ENCODE measurements around the gene HIPK2.

HIPK2 gene

GRCh38 chr7:139573871-139574270 is 203.9 kb downstream of the HIPK2 start:
- no peak overlapping the region for H3K9ac ChIP-seq (ENCODE audit: insufficient read length)
- TF ChIP-seq POLR2AphosphoS5 (IDR thresholded peaks at IDR 0.05; ENCODE audit: borderline replicate concordance, low read depth, low read length) = no peak
- TF ChIP-seq FOXP2 (optimal IDR thresholded peaks at IDR 0.05; ENCODE audit: control extremely low read depth, extremely low read length, insufficient read depth) = no peak
- TF ChIP-seq EZH2 (IDR thresholded peaks at IDR 0.05) = no peak
- H3K4me3 ChIP-seq = no peak overlapping the region
- no peak overlapping the region for H3K27ac ChIP-seq
- no peak for DNase-seq (ENCODE audit: low read depth, low spot score)
- H3K9me3 ChIP-seq (ENCODE audit: low read depth, low read length) = no peaks in the 10 kb centered on the region
- no peaks in the 10 kb centered on the region for H3K36me3 ChIP-seq (ENCODE audit: insufficient read depth, low read length)

GRCh38 chr7:139572704-139573385 is 205.0 kb downstream of the HIPK2 start:
- Histone ChIP-seq H3K9me3 (ENCODE audit: low read depth, low read length) (no peaks in the 10 kb centered on the region), H3K9ac (ENCODE audit: insufficient read length) (no peak overlapping the region), H3K27ac (no peak overlapping the region), H3K4me3 (no peak overlapping the region), H3K36me3 (ENCODE audit: insufficient read depth, low read length) (no peaks in the 10 kb centered on the region)
- TF ChIP-seq FOXP2 (optimal IDR thresholded peaks at IDR 0.05; ENCODE audit: control extremely low read depth, extremely low read length, insufficient read depth) = no peak
- no peak for TF ChIP-seq POLR2AphosphoS5 (IDR thresholded peaks at IDR 0.05; ENCODE audit: borderline replicate concordance, low read depth, low read length)
- TF ChIP-seq EZH2 (IDR thresholded peaks at IDR 0.05) = no peak
- no peak for DNase-seq (ENCODE audit: low read depth, low spot score)

GRCh38 chr7:139572071-139572470 is 205.7 kb downstream of the HIPK2 start:
- DNase-seq (ENCODE audit: low read depth, low spot score) = no peak
- no peak for TF ChIP-seq POLR2AphosphoS5 (IDR thresholded peaks at IDR 0.05; ENCODE audit: borderline replicate concordance, low read depth, low read length)
- no peak for TF ChIP-seq FOXP2 (optimal IDR thresholded peaks at IDR 0.05; ENCODE audit: control extremely low read depth, extremely low read length, insufficient read depth)
- TF ChIP-seq EZH2 (IDR thresholded peaks at IDR 0.05) = no peak

GRCh38 chr7:139571651-139572050 is 206.1 kb downstream of the HIPK2 start:
- H3K9ac ChIP-seq (ENCODE audit: insufficient read length) = no peak overlapping the region
- H3K4me3 ChIP-seq = no peak overlapping the region
- TF ChIP-seq FOXP2 (optimal IDR thresholded peaks at IDR 0.05; ENCODE audit: control extremely low read depth, extremely low read length, insufficient read depth) (no peak), EZH2 (IDR thresholded peaks at IDR 0.05) (no peak), POLR2AphosphoS5 (IDR thresholded peaks at IDR 0.05; ENCODE audit: borderline replicate concordance, low read depth, low read length) (no peak)
- H3K27ac ChIP-seq = no peak overlapping the region
- no peaks in the 10 kb centered on the region for H3K36me3 ChIP-seq (ENCODE audit: insufficient read depth, low read length)
- no peaks in the 10 kb centered on the region for H3K9me3 ChIP-seq (ENCODE audit: low read depth, low read length)
- no peak for DNase-seq (ENCODE audit: low read depth, low spot score)

More at GRCh38 chr7:139572071-139572470, 205.7 kb downstream of the HIPK2 start:
- no peak overlapping the region for H3K4me3 ChIP-seq
- no peak overlapping the region for H3K27ac ChIP-seq
- H3K9ac ChIP-seq (ENCODE audit: insufficient read length) = no peak overlapping the region
- no peaks in the 10 kb centered on the region for H3K36me3 ChIP-seq (ENCODE audit: insufficient read depth, low read length)
- H3K9me3 ChIP-seq (ENCODE audit: low read depth, low read length) = no peaks in the 10 kb centered on the region

- no peak for DNase-seq (ENCODE audit: low read depth, low spot score)
- H3K9ac ChIP-seq (ENCODE audit: insufficient read length) = no peak overlapping the region
- no peak overlapping the region for H3K27ac ChIP-seq
- H3K4me3 ChIP-seq = no peak overlapping the region
- TF ChIP-seq POLR2AphosphoS5 (IDR thresholded peaks at IDR 0.05; ENCODE audit: borderline replicate concordance, low read depth, low read length) (no peak), EZH2 (IDR thresholded peaks at IDR 0.05) (no peak), FOXP2 (optimal IDR thresholded peaks at IDR 0.05; ENCODE audit: control extremely low read depth, extremely low read length, insufficient read depth) (no peak)
- H3K9me3 ChIP-seq (ENCODE audit: low read depth, low read length) = no peaks in the 10 kb centered on the region
- H3K36me3 ChIP-seq (ENCODE audit: insufficient read depth, low read length) = no peaks in the 10 kb centered on the region
Observed at GRCh38 chr7:139571190-139571589, 206.6 kb downstream of the HIPK2 start.

GRCh38 chr7:139570626-139571025 is 207.2 kb downstream of the HIPK2 start:
- Histone ChIP-seq H3K4me3 (no peak overlapping the region), H3K36me3 (ENCODE audit: insufficient read depth, low read length) (no peaks in the 10 kb centered on the region), H3K9me3 (ENCODE audit: low read depth, low read length) (no peaks in the 10 kb centered on the region), H3K27ac (no peak overlapping the region), H3K9ac (ENCODE audit: insufficient read length) (no peak overlapping the region)
- no peak for TF ChIP-seq POLR2AphosphoS5 (IDR thresholded peaks at IDR 0.05; ENCODE audit: borderline replicate concordance, low read depth, low read length)
- DNase-seq (ENCODE audit: low read depth, low spot score) = no peak

GRCh38 chr7:139570119-139570518 is 207.7 kb downstream of the HIPK2 start:
- H3K4me3 ChIP-seq = no peak overlapping the region
- H3K9ac ChIP-seq (ENCODE audit: insufficient read length) = no peak overlapping the region
- H3K36me3 ChIP-seq (ENCODE audit: insufficient read depth, low read length) = no peaks in the 10 kb centered on the region
- H3K9me3 ChIP-seq (ENCODE audit: low read depth, low read length) = no peaks in the 10 kb centered on the region
- no peak overlapping the region for H3K27ac ChIP-seq
- DNase-seq (ENCODE audit: low read depth, low spot score) = no peak
- TF ChIP-seq FOXP2 (optimal IDR thresholded peaks at IDR 0.05; ENCODE audit: control extremely low read depth, extremely low read length, insufficient read depth) (no peak), EZH2 (IDR thresholded peaks at IDR 0.05) (no peak), POLR2AphosphoS5 (IDR thresholded peaks at IDR 0.05; ENCODE audit: borderline replicate concordance, low read depth, low read length) (no peak)

- Histone ChIP-seq H3K4me3 (no peak overlapping the region), H3K27ac (no peak overlapping the region), H3K36me3 (ENCODE audit: insufficient read depth, low read length) (no peaks in the 10 kb centered on the region), H3K9me3 (ENCODE audit: low read depth, low read length) (no peaks in the 10 kb centered on the region), H3K9ac (ENCODE audit: insufficient read length) (no peak overlapping the region)
- TF ChIP-seq FOXP2 (optimal IDR thresholded peaks at IDR 0.05; ENCODE audit: control extremely low read depth, extremely low read length, insufficient read depth) (no peak), POLR2AphosphoS5 (IDR thresholded peaks at IDR 0.05; ENCODE audit: borderline replicate concordance, low read depth, low read length) (no peak), EZH2 (IDR thresholded peaks at IDR 0.05) (no peak)
- no peak for DNase-seq (ENCODE audit: low read depth, low spot score)
Observed at GRCh38 chr7:139568813-139569490, 208.8 kb downstream of the HIPK2 start.
